ENCODE results near the gene ANGPTL8. TPM values are rescaled to one million over a fixed set of nuclear protein-coding genes. Genes with fewer than 3 reads are reported as not detected.

The ANGPTL8 gene
- total and polyA plus RNA-seq, 2 donors (not counting 3 experiments of a cell fraction or from before 2014, with no cell fraction given) = not detected

- dilution Hi-C loops (cut with MboI; ENCODE audit: extremely low pct_ligation_motif_present, low sequenced_read_pairs) (no loop called here), intact Hi-C loops (cut with micrococcal nuclease) (no loop called here)
- TF ChIP-seq POLR2AphosphoS5 (IDR thresholded peaks at IDR 0.05; ENCODE audit: insufficient read depth, low read depth, low read length) (no peak), POLR2A (IDR thresholded peaks at IDR 0.05; ENCODE audit: low read depth, low read length) (no peak), GATA2 (IDR thresholded peaks at IDR 0.05; ENCODE audit: insufficient read depth, insufficient read length, low read depth, low read length) (no peak), CTCF (IDR thresholded peaks at IDR 0.05; ENCODE audit: extremely low read depth in 1 of 2, insufficient read depth in 1 of 2, low read depth in 1 of 2, low read length in 2 of 2) (no peak), MAX (IDR thresholded peaks at IDR 0.05; ENCODE audit: insufficient read depth, insufficient read length) (no peak), JUN (IDR thresholded peaks at IDR 0.05; ENCODE audit: borderline replicate concordance, insufficient read depth, insufficient read length, low read depth) (no peak), EZH2 (IDR thresholded peaks at IDR 0.05; ENCODE audit: borderline replicate concordance, low read depth, low read length, severe bottlenecking) (no peak), MYC (IDR thresholded peaks at IDR 0.05; ENCODE audit: low read depth, low read length) (no peak), FOS (IDR thresholded peaks at IDR 0.05; ENCODE audit: borderline replicate concordance, insufficient read depth, low read length) (no peak)
- ChIA-PET POLR2A (interaction anchor here (1.3 to 1.4 kb wide), 2 partner anchors 12 to 18 kb away, joined by 3 to 4 read pairs; no protein-coding TSS in a partner anchor), CTCF (interaction anchor here (0.9 to 2.9 kb wide), 8 partner anchors 10 to 226 kb away, joined by 3 to 25 read pairs (median 6); no protein-coding TSS in a partner anchor)
- Histone ChIP-seq H3K9me3 (replicated peaks; ENCODE audit: control insufficient read depth, insufficient read depth, low read length) (no peaks in the 10 kb centered on the region), H3K9me1 (replicated peaks; ENCODE audit: control insufficient read depth, extremely low read depth, insufficient read depth, low read length) (no peaks in the 10 kb centered on the region), H3K4me1 (ENCODE audit: control insufficient read depth, extremely low read depth, insufficient read depth, low read length) (peaks cover 28% of the 10 kb centered on the region), H3K27ac (ENCODE audit: insufficient read depth, low read depth, low read length) (no peak overlapping the region), H3K27me3 (ENCODE audit: control insufficient read depth in 2 of 2, insufficient read depth in 2 of 2, low read length in 2 of 2) (no peaks in the 10 kb centered on the region), H2AFZ (ENCODE audit: low read depth, low read length) (no peak overlapping the region), H4K20me1 (replicated peaks; ENCODE audit: control insufficient read depth, extremely low read depth, insufficient read depth, low read length) (no peaks in the 10 kb centered on the region), H3K4me2 (ENCODE audit: insufficient read depth, low read length) (no peak overlapping the region), H3K36me3 (ENCODE audit: control insufficient read depth in 2 of 2, extremely low read depth in 1 of 2, insufficient read depth in 2 of 2, low read length in 2 of 2) (peaks cover 8 to 14% of the 10 kb centered on the region in 2 experiments), H3K79me2 (ENCODE audit: control insufficient read depth, insufficient read depth, low read length) (peaks cover 50% of the 10 kb centered on the region), H3K9ac (replicated peaks; ENCODE audit: extremely low read depth, insufficient read depth, low read length) (no peak overlapping the region), H3K4me3 (replicated peaks in 1 of 3; ENCODE audit: insufficient read depth in 1 of 3, low read depth in 1 of 3, low read length in 3 of 3) (no peak overlapping the region)
- BruUV-seq (replicated peaks) = no TSS peak
- DNase-seq (ENCODE audit: low read depth, low spot score) (peak; percentile 60), FAIRE-seq (no peak)
Observed at GRCh38 chr19:11256189-11256588, 16.8 kb downstream of the ANGPTL8 start.
